Activated CD8-positive, alpha-beta T cell treated with anti-CD3 and anti-CD28 coated beads for 36 hours (primary cell): ENCODE data around the gene PLA2G15. TPM values are rescaled to one million over a fixed set of nuclear protein-coding genes. Genes with fewer than 3 reads are reported as not detected.
A peak's percentile ranks its signal among the peaks of the same experiment; 100 is the strongest.

ENCODE experiments used
- ATAC-seq: fragments of 200-7000 bp; cut with Tn5 transposase; one replicate; pipeline ENCODE4 v1.10.0; 2021; ENCODE audit warnings: mild to moderate bottlenecking, moderate library complexity
- CTCF ChIA-PET: fragments of 350-600 bp; sonication (Branson Sonifier 250); formaldehyde crosslinking; loops from one replicate; lab custom pipeline; 2021; ENCODE audit warnings: antibody characterized with exemption; lab: Charles Lee
- POLR2A ChIA-PET: fragments of 350-600 bp; sonication (Branson Sonifier 250); formaldehyde crosslinking; loops from one replicate; lab custom pipeline; 2021; ENCODE audit warnings: antibody characterized with exemption; lab: Charles Lee
- DNase-seq: peaks from one replicate; pipeline ENCODE4 v3.0.0-alpha.2; 2020
- H3K27ac Mint-ChIP-seq: one replicate; pipeline ENCODE4 v1.8.0; 2021; ENCODE audit warnings: mild to moderate bottlenecking, mixed read lengths
- H3K27me3 Mint-ChIP-seq: one replicate; pipeline ENCODE4 v1.8.0; 2021; ENCODE audit warnings: mixed read lengths
- H3K36me3 Mint-ChIP-seq: one replicate; pipeline ENCODE4 v1.8.0; 2021; ENCODE audit warnings: low read depth, mixed read lengths
- H3K4me1 Mint-ChIP-seq: one replicate; pipeline ENCODE4 v1.8.0; 2021; ENCODE audit warnings: low read depth, mixed read lengths
- H3K4me3 Mint-ChIP-seq: one replicate; pipeline ENCODE4 v1.8.0; 2021; ENCODE audit warnings: mild to moderate bottlenecking, moderate library complexity, mixed read lengths
- H3K9me3 Mint-ChIP-seq: one replicate; pipeline ENCODE4 v1.8.0; 2021; ENCODE audit warnings: mixed read lengths
- intact Hi-C: fragments of 100-400 bp; cut with micrococcal nuclease; formaldehyde crosslinking; loops from one replicate; pipeline ENCODE4 v1.10.0; 2022
- total RNA-seq, 2 experiments: library from RNA; stranded (reverse); gene quantifications; one replicate each; pipeline ENCODE4 v1.2.3, GENCODE V29; 2021
- TF ChIP-seq, protein P1 (sequence below): fragments of 200-600 bp; IDR thresholded peaks from one replicate; pipeline ENCODE4 v1.8.0; 2022; ENCODE audit warnings: antibody characterized with exemption, mild to moderate bottlenecking

PLA2G15 gene
- total RNA-seq, 2 experiments from 2014 or later, result 6.7 to 6.8 TPM

- DNase-seq (peak; percentile 59), ATAC-seq (peak; percentile 71)
- CTCF ChIA-PET, result interaction anchor here (1.4 to 8.5 kb wide), 5 partner anchors 9 to 24 kb away, joined by 4 to 97 read pairs (median 6); partner anchors contain the start of gene SLC7A6
- intact Hi-C loops, result no loop called here
- no peaks in the 10 kb centered on the region for H3K27me3 Mint-ChIP-seq
- POLR2A ChIA-PET, result interaction anchor here (0.6 to 5.9 kb wide), 6 partner anchors 12 to 80 kb away, joined by 3 to 42 read pairs (median 3); partner anchors contain the start of gene SLC7A6
- peak overlapping the region; percentile 3 for H3K4me3 Mint-ChIP-seq
- H3K27ac Mint-ChIP-seq, result peak overlapping the region; percentile 96
- peaks cover 70% of the 10 kb centered on the region for H3K4me1 Mint-ChIP-seq
- peaks cover 57% of the 10 kb centered on the region for H3K36me3 Mint-ChIP-seq
- TF ChIP-seq, protein P1, sequence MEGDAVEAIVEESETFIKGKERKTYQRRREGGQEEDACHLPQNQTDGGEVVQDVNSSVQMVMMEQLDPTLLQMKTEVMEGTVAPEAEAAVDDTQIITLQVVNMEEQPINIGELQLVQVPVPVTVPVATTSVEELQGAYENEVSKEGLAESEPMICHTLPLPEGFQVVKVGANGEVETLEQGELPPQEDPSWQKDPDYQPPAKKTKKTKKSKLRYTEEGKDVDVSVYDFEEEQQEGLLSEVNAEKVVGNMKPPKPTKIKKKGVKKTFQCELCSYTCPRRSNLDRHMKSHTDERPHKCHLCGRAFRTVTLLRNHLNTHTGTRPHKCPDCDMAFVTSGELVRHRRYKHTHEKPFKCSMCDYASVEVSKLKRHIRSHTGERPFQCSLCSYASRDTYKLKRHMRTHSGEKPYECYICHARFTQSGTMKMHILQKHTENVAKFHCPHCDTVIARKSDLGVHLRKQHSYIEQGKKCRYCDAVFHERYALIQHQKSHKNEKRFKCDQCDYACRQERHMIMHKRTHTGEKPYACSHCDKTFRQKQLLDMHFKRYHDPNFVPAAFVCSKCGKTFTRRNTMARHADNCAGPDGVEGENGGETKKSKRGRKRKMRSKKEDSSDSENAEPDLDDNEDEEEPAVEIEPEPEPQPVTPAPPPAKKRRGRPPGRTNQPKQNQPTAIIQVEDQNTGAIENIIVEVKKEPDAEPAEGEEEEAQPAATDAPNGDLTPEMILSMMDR, result no peak
- H3K9me3 Mint-ChIP-seq, result no peaks in the 10 kb centered on the region
Observed at GRCh38 chr16:68275611-68276191, 30.5 kb downstream of the PLA2G15 start.

DNA sequence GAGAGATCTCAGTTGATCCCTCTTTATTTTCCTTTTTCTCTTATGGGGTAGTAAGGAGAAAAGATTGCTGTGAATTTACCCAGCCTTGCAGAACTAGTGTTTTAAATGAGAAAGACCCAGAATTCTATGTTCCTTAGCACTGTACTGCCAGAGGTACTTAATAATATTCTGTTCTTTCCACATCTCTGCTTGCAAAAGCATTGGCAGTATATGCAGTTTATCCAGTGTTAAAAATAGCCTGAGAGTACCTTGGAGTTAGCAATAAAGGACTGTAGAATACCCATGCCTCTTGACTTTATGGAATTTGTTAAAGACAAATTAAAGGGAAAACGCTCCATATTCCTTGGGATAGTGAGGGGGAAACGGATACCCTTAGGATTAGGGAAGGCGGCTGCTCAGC lies 31.1 kb downstream of the PLA2G15 start:
- peak overlapping the region; percentile 3 for H3K4me3 Mint-ChIP-seq
- H3K4me1 Mint-ChIP-seq, result peaks cover 70% of the 10 kb centered on the region
- DNase-seq (no peak), ATAC-seq (no peak)
- peaks cover 57% of the 10 kb centered on the region for H3K36me3 Mint-ChIP-seq
- H3K27ac Mint-ChIP-seq, result peak overlapping the region; percentile 96
- H3K9me3 Mint-ChIP-seq, result no peaks in the 10 kb centered on the region
- intact Hi-C loops, result no loop called here
- TF ChIP-seq, protein P1, result no peak
- ChIA-PET POLR2A (interaction anchor here (0.6 to 5.9 kb wide), 6 partner anchors 12 to 80 kb away, joined by 3 to 42 read pairs (median 3); partner anchors contain the start of gene SLC7A6), CTCF (interaction anchor here (0.7 to 8.5 kb wide), 6 partner anchors 8 to 41 kb away, joined by 3 to 97 read pairs (median 6); partner anchors contain the start of gene SLC7A6)
- no peaks in the 10 kb centered on the region for H3K27me3 Mint-ChIP-seq

GRCh38 chr16:68279726-68280558 lies 34.8 kb downstream of the PLA2G15 start:
- Mint-ChIP-seq H3K4me1 (peaks cover 71% of the 10 kb centered on the region), H3K27me3 (no peaks in the 10 kb centered on the region), H3K4me3 (no peak overlapping the region), H3K9me3 (no peaks in the 10 kb centered on the region), H3K27ac (peak overlapping the region; percentile 60), H3K36me3 (peaks cover 58% of the 10 kb centered on the region)
- POLR2A ChIA-PET, result interaction anchor here (1.0 to 2.0 kb wide), 6 partner anchors 10 to 16 kb away, joined by 4 to 14 read pairs (median 7); partner anchors contain the start of gene SLC7A6
- DNase-seq (no peak), ATAC-seq (no peak)
- CTCF ChIA-PET, result interaction anchor here (1.0 to 18.9 kb wide), 7 partner anchors 8 to 49 kb away, joined by 3 to 260 read pairs (median 4); partner anchors contain the start of gene SLC7A6
- intact Hi-C loops, result no loop called here
- TF ChIP-seq, protein P1, result no peak

DNA sequence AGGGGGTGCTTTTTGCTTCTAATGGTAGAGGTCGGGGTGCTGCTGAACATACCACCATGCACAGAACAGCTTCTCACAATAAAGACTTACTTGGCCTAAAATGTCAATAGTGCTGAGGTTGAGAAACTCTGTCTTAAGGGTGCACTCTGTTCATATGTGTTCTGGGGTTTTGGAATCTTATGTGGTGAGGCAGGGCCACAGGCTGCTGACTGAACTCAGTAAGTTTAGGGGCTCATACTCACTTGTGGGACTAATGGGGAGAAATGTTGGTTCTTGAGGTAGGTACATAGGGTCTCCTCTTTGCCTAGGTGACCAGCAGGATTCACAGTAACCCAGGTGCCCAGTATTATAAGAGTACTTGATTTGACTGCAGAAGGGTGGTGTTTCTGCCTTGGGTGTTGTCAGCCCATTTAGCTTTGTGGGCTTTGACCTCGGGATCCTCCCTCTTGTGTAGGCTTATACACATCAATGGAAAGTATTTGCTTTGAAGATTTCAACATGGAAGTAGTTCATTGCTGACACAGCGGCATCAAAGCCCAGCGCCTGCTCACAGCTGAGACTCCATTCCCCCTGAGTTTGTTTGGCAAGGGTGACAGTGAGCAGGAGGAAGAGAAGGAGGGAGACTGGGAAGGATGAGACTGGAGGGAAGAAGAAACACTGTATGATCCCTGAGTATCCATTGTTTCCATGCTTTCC lies 36.3 kb downstream of the PLA2G15 start:
- ChIA-PET POLR2A (interaction anchor here (1.3 to 2.0 kb wide), 3 partner anchors 9 to 13 kb away, joined by 3 to 14 read pairs (median 7); no protein-coding TSS in a partner anchor), CTCF (interaction anchor here (3.1 to 18.9 kb wide), 2 partner anchors 19 to 47 kb away, joined by 10 to 260 read pairs; partner anchors contain the start of gene SLC7A6)
- ATAC-seq (peak; percentile 14), DNase-seq (no peak)
- peak overlapping the region; percentile 95 for H3K27ac Mint-ChIP-seq
- H3K9me3 Mint-ChIP-seq, result no peaks in the 10 kb centered on the region
- TF ChIP-seq, protein P1, result no peak
- no peak overlapping the region for H3K4me3 Mint-ChIP-seq
- H3K27me3 Mint-ChIP-seq, result no peaks in the 10 kb centered on the region
- H3K36me3 Mint-ChIP-seq, result peaks cover 55% of the 10 kb centered on the region
- intact Hi-C loops, result no loop called here
- peaks cover 69% of the 10 kb centered on the region for H3K4me1 Mint-ChIP-seq
